Stimulated activated CD8-positive, alpha-beta memory T cell treated with anti-CD3 and anti-CD28 coated beads, Interleukin-15, amount 100 ng/mL, for 24 hours (primary cell): Measurements from ENCODE around the gene SFTPA2.
"Not testable (repeated sequence)": the region's sequence is repeated elsewhere in the genome, so short reads cannot be mapped to it uniquely, and the experiment has no call there.

Experiments used
- DNase-seq: peaks from one replicate; pipeline ENCODE4 v3.0.0-alpha.2; 2020; ENCODE audit warnings: low read depth

SFTPA2 gene

DNA sequence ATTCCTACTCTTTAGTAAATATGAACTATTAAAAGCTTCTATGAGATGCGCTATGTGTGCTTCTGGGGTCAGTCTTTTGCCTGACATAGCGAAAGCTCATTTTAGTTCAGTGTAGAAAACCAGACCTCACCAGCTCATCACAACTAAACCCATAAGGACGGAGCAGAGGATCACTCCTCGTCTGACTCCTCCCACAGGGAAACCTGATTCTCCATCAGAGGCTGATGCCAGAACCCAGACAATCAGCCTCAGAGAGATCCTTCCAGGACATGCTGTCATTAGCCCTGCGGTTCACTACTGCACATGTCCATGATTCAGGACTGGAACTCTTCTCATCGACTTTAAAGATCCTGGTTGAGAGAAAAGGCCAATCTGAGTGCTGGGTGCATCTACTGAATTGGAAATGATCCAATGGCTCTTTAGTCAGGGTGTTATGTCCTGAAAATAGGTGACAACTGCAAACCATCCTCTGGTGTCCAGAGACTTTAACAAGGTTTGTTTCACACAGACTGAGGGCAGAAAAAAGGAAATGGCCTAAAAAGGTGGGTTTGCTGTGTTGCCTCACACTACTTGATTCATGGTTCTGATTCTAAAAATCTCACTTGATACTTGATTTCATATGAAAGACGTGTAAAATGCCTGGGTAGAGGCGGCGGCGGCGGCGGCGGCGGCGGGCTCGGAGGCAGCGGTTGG is 48.2 kb downstream of the SFTPA2 start, which contains the start of gene EIF5AL1:
Gene EIF5AL1 (plus strand): TSS at position 643 of the 693 bp plus-strand sequence. CDS start 117 bp downstream, outside the sequence.
- not testable (repeated sequence) for DNase-seq

GRCh38 chr10:79509934-79510508 is 50.2 kb downstream of the SFTPA2 start:
- DNase-seq, result not testable (repeated sequence)

DNA sequence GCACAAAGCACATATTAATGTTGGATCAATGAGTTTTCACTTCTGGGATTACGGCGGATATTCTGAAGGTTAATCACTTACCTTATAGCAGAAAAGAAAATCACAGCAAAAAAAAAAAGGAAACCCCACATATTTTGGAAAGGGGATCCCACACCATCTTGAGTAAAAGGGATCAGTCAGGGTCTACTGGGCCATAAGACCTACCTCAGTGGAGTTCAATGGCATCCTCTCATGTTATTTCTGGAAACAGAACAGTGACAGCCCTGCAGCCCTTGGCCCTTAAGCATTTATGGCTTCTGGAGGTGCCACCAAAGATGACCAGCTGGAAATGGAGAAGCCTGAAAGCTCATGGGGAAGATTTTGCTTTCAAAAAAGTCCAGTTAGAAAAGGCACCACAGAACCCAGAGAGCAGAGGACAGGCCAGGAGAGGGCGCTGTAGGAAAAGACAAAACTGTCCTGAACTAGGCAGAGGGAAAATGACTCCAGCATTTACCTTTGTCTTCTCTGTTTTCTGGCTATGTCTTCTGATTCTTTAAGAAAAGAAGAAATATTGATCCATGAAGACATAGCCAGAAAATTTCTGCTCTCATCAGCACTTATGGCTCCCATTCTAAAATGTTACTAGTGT is 50.8 kb downstream of the SFTPA2 start:
- not testable (repeated sequence) for DNase-seq

DNA sequence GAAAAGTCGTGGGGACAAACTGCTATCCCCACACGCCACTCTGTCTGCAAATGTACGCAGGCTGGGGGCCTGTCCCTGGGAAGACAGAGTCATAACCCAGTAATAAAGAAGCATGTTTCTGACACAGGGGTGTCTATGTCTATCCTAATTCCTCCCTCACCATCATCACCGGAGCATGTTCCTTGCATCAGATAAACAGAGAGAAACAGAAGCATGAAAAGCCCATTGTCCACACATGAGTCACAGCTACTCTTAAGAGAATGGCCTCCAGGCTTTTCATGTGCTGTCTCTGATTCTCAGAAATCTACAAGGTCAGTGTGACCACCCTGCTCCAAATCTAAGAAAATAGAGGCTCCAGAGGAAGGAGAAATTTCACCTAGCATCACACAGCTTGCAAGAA is 52.0 kb downstream of the SFTPA2 start:
- not testable (repeated sequence) for DNase-seq

GRCh38 chr10:79507440-79508167 is 52.6 kb downstream of the SFTPA2 start:
- no peak for DNase-seq
